ENCODE results near the gene POLL.

DNA sequence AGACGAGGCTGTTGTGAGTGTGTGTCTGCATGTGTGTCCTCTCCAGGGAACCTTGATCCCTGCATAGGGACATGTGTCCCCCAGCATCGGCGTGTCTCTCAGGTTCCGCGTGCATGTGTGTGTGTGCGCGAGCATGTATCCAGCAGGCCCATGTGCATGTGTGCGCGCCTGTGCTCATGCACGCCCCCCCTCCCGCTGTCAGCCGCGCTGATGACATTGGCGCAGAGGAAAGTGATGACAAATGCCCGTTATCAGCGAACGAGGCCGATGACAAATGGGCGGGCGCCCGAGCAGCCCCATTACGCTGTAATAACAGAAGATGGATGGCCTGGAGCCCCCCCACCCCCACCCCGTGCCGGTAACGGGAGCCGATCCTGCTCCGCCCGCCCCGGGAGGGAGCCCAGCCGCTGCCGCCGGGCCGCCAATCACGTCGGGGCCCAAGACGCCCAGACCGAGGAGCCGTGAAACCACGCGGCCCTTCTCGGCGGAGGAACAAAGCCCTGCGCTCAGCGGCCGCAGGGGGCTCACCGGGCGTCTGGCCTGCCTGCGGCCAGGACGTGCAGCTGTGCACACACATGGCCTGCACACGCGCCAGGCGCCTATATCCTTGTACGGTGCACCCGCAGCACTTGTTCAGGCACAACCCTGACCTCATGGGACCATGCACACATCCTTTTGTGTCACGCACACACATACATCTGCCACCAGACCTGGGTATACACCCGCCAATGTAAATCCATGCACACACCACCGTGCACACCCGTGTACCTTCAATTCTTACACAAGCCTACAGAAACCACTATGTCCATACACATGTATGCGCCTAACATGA, 21.5 kb downstream of the POLL start:
- TF ChIP-seq, protein P1, sequence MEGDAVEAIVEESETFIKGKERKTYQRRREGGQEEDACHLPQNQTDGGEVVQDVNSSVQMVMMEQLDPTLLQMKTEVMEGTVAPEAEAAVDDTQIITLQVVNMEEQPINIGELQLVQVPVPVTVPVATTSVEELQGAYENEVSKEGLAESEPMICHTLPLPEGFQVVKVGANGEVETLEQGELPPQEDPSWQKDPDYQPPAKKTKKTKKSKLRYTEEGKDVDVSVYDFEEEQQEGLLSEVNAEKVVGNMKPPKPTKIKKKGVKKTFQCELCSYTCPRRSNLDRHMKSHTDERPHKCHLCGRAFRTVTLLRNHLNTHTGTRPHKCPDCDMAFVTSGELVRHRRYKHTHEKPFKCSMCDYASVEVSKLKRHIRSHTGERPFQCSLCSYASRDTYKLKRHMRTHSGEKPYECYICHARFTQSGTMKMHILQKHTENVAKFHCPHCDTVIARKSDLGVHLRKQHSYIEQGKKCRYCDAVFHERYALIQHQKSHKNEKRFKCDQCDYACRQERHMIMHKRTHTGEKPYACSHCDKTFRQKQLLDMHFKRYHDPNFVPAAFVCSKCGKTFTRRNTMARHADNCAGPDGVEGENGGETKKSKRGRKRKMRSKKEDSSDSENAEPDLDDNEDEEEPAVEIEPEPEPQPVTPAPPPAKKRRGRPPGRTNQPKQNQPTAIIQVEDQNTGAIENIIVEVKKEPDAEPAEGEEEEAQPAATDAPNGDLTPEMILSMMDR (optimal IDR thresholded peaks at IDR 0.05 in 1 of 3, IDR thresholded peaks at IDR 0.05 in 1 of 3, conservative IDR thresholded peaks at IDR 0.05 in 1 of 3; ENCODE audit: extremely low read depth in 1 of 3, insufficient read depth in 2 of 3, low read length in 3 of 3), result no peak
- TF ChIP-seq EZH2 (IDR thresholded peaks at IDR 0.05; ENCODE audit: low read length), result no peak

Data from keratinocyte (primary cell).